Heart left ventricle (tissue), 16 donors: ENCODE measurements around the gene DHX29. TPM values are rescaled to one million over a fixed set of nuclear protein-coding genes. Genes with fewer than 3 reads are reported as not detected.

Source experiments
- ATAC-seq, 4 donors: fragments of 200-7000 bp; cut with Tn5 transposase; one replicate each; pipeline ENCODE4 v1.9.1; 2020 to 2022; ENCODE audit warnings: moderate library complexity in 4 of 4, mild to moderate bottlenecking in 3 of 4, moderate number of reproducible peaks in 1 of 4
- DNase-seq, 5 donors: peaks; one replicate each; pipeline ENCODE4 v3.0.0-alpha.2; 2020
- H3K27ac ChIP-seq, 12 donors: fragments of 200-600 bp; sonication (generic) in 4 of 12; one replicate each; pipeline versions ENCODE4 v1.5.0 to v1.8.0; 2016 to 2022; ENCODE audit warnings: mild to moderate bottlenecking in 2 of 12
- H3K27me3 ChIP-seq, 9 donors: fragments of 200-600 bp; sonication (generic) in 2 of 9; one replicate each; pipeline versions ENCODE4 v1.5.1 to v1.8.0; 2016 to 2022; ENCODE audit warnings: mild to moderate bottlenecking in 3 of 9
- H3K36me3 ChIP-seq, 9 donors: fragments of 200-600 bp; sonication (generic) in 2 of 9; one replicate each; pipeline versions ENCODE4 v1.5.0 to v1.8.0; 2018 to 2022; ENCODE audit warnings: mild to moderate bottlenecking in 2 of 9
- H3K4me1 ChIP-seq, 12 donors: fragments of 200-600 bp; sonication (generic) in 4 of 12; one replicate each; pipeline versions ENCODE4 v1.5.0 to v1.8.0; 2016 to 2022; ENCODE audit warnings: mild to moderate bottlenecking in 3 of 12
- H3K4me3 ChIP-seq, 12 donors: fragments of 200-600 bp; sonication (generic) in 4 of 12; one replicate each; pipeline versions ENCODE4 v1.5.0 to v1.8.0; 2017 to 2022; ENCODE audit warnings: mild to moderate bottlenecking in 9 of 12, moderate library complexity in 4 of 12
- H3K9me3 ChIP-seq, 12 donors: fragments of 200-600 bp; sonication (generic) in 4 of 12; one replicate each; pipeline versions ENCODE4 v1.5.0 to v1.8.0; 2016 to 2022; ENCODE audit warnings: mild to moderate bottlenecking in 1 of 12
- POLR2A ChIP-seq, 2 donors: fragments of 450-650 bp; IDR thresholded peaks; one replicate each; pipeline ENCODE4 v1.6.1; 2017; ENCODE audit warnings: antibody characterized with exemption in 2 of 2, mild to moderate bottlenecking in 2 of 2, moderate library complexity in 2 of 2
- WGBS, 4 donors: extraction: QIAGEN DNeasy Blood & Tissue Kit in 2 of 4; methylation state at CpG; one replicate each; pipeline versions ENCODE4 v1.1.5 to v1.1.7; 2013 to 2018; 5-methylcytosine and 5-hydroxymethylcytosine counted together
- intact Hi-C, 10 donors: fragments of 100-400 bp; cut with DNase I; formaldehyde crosslinking; loops; one replicate each; pipeline versions ENCODE4 v1.11.1 to v1.14.2; 2022
- polyA plus RNA-seq, 2 donors: library from polyadenylated mRNA; stranded (reverse); fragments of 200-250 nt; gene quantifications; one replicate each; pipeline ENCODE4 v1.2.3, GENCODE V29; 2013
- total RNA-seq, 9 donors: library from RNA; depleted of rRNA in 2 of 9; stranded (reverse); fragments of >200 nt in 2 of 9; fragmentation: NEBNext Ultra II Directional in 3 of 9; extraction: Animal tissue kit (Norgen Biotek cat#: 25700) in 3 of 9; gene quantifications; one replicate each; pipeline versions ENCODE4 v1.1.0 to v1.2.4, GENCODE V29; 2016 to 2023
- TF ChIP-seq, protein P1 (sequence below), 12 donors: fragments of 200-600 bp; sonication (generic) in 4 of 12; IDR thresholded peaks; one replicate each; pipeline versions ENCODE4 v1.5.0 to v1.8.0; 2018 to 2022; ENCODE audit warnings: antibody characterized with exemption in 12 of 12, mild to moderate bottlenecking in 5 of 12
- donor health status: ischemic (EF 13 %, LVEDD 7.1; RV severe dilation, severe dysfunction).
- donor health status: healthy with polysubstance abuse.
- donor health status: DM: no; HTN: yes; CAD: no.
- donor health status: DM: no; HTN: no; CAD: no.
- donor health status: ischemic (EF 25% LVEDD 6.9; RV normal size, moderate dysfunction).
- donor health status: ischemic (EF 25% LVEDD 5.7; RV mildly dilated, moderate dysfunction).
- donor health status: healthy.
- donor health status: DM: yes; HTN: yes; CAD: no.
- donor health status: ischemic (EF 35%, LVEDD 5.7; RV mildly dilated, moderate dysfunction).
- donor health status: nonischemic (EF 11% LVEDD 7.7; RV severe dilation, severe dysfunction).
- donor health status: DM: yes; HTN: yes; CAD: no.
- donor health status: PGD.
- donor health status: ischemic (EF 29% LVEDD 5.4; RV normal size, mild dysfunction).
- donor health status: nonischemic (EF 23%, LVEDD 6.1; RV moderate dilation, normal function).

DHX29 gene
- total and polyA plus RNA-seq, 11 donors = 5.1 to 26.8 (median 22.1) TPM

GRCh38 chr5:55343107-55343506 lies 35.6 kb upstream of the DHX29 start:
- no peak overlapping the region for H3K4me3 ChIP-seq
- intact Hi-C loops = loop anchor here in 6 of 10 donors (2.0 to 10.0 kb wide), 3 partner anchors 62 to 350 kb away; no protein-coding TSS in a partner anchor
- H3K36me3 ChIP-seq = peaks cover 0 to 82% (median 68%) of the 10 kb centered on the region in 9 donors
- H3K27ac ChIP-seq = no peak overlapping the region
- H3K4me1 ChIP-seq = peaks cover 0 to 10% (median 0%) of the 10 kb centered on the region in 12 donors
- 87 to 96% (median 91%) methylated on average over 4 of the region's 4 CpGs for WGBS, 4 donors
- ATAC-seq (no peak), DNase-seq (no peak)
- no peaks in the 10 kb centered on the region for H3K9me3 ChIP-seq
- no peaks in the 10 kb centered on the region for H3K27me3 ChIP-seq
- TF ChIP-seq, protein P1, sequence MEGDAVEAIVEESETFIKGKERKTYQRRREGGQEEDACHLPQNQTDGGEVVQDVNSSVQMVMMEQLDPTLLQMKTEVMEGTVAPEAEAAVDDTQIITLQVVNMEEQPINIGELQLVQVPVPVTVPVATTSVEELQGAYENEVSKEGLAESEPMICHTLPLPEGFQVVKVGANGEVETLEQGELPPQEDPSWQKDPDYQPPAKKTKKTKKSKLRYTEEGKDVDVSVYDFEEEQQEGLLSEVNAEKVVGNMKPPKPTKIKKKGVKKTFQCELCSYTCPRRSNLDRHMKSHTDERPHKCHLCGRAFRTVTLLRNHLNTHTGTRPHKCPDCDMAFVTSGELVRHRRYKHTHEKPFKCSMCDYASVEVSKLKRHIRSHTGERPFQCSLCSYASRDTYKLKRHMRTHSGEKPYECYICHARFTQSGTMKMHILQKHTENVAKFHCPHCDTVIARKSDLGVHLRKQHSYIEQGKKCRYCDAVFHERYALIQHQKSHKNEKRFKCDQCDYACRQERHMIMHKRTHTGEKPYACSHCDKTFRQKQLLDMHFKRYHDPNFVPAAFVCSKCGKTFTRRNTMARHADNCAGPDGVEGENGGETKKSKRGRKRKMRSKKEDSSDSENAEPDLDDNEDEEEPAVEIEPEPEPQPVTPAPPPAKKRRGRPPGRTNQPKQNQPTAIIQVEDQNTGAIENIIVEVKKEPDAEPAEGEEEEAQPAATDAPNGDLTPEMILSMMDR (IDR thresholded peaks at IDR 0.05) = no peak
- no peak for TF ChIP-seq POLR2A (IDR thresholded peaks at IDR 0.05)

- peaks cover 0 to 14% (median 0%) of the 10 kb centered on the region in 12 donors for H3K4me1 ChIP-seq
- intact Hi-C loops = no loop called here
- 83 to 90% (median 87%) methylated on average over 5 of the region's 5 CpGs for WGBS, 4 donors
- H3K27me3 ChIP-seq = no peaks in the 10 kb centered on the region
- no peak overlapping the region for H3K27ac ChIP-seq
- H3K4me3 ChIP-seq = no peak overlapping the region
- H3K9me3 ChIP-seq = no peaks in the 10 kb centered on the region
- H3K36me3 ChIP-seq = peaks cover 0 to 52% (median 35%) of the 10 kb centered on the region in 9 donors
- ATAC-seq (peak in 2 of 4 donors; percentile 48 to 59), DNase-seq (peak in 2 of 5 donors; percentile 31 to 42)
- no peak for TF ChIP-seq POLR2A (IDR thresholded peaks at IDR 0.05)
- TF ChIP-seq, protein P1 (IDR thresholded peaks at IDR 0.05) = no peak
Measured at GRCh38 chr5:55338810-55339243, 31.3 kb upstream of the DHX29 start.

DNA sequence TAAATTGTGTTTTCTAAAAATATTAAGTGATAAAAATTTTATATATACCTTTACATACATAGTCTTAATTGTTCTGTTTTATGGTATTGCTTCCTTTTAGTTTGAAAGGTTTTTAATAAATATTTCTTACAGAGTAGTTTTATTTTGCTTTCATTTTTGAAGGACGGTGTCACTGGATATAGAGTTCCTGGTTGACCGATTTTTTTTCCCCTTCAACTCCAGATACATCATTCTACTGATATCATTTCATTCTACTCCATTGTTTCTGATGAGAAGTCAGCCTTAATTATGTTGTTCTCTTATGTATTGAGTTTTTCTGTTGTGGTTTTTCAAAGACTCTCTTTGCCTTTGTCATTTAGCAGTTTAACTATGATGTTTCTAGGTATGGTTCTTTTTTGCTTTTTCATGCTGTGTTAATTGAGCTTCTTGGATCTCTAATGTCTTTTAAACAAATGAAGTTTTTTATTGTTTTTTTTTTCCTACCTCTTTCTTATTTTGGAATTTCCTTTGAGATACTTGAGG lies 30.7 kb upstream of the DHX29 start:
- H3K36me3 ChIP-seq = peaks cover 0 to 52% (median 35%) of the 10 kb centered on the region in 9 donors
- TF ChIP-seq, protein P1 (IDR thresholded peaks at IDR 0.05) = no peak
- TF ChIP-seq POLR2A (IDR thresholded peaks at IDR 0.05) = no peak
- H3K4me3 ChIP-seq = peak overlapping the region in 5 of 12 donors; percentile 4 to 29 (median 22)
- H3K4me1 ChIP-seq = peaks cover 0 to 14% (median 0%) of the 10 kb centered on the region in 12 donors
- H3K27ac ChIP-seq = peak overlapping the region in 1 of 12 donors; percentile 17
- intact Hi-C loops = no loop called here
- 50 to 76% (median 62%) methylated on average over 2 of the region's 2 CpGs for WGBS, 4 donors
- DNase-seq (no peak), ATAC-seq (no peak)
- no peaks in the 10 kb centered on the region for H3K27me3 ChIP-seq
- no peaks in the 10 kb centered on the region for H3K9me3 ChIP-seq

DNA sequence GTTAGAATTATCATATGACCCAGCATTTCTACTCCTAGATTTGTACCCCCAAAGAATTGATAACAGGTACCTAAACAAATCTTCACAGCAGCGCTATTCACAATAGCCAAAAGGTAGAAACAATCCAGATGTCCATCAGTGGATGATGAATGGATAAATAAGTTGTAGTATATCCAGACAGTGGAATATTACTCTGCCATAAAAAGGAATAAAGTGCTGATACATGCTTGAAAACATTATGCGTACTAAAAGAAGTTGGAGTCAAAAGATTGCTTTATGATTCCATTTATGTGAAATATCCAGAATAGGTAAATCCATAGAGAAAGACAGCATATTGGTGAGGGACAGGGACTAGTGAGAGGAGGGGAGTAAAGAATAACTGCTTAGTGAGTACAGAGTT lies 26.3 kb upstream of the DHX29 start:
- H3K27me3 ChIP-seq = no peaks in the 10 kb centered on the region
- 96 to 99% (median 98%) methylated on average over 2 of the region's 2 CpGs for WGBS, 4 donors
- no peak for DNase-seq
- no peak overlapping the region for H3K27ac ChIP-seq
- TF ChIP-seq POLR2A (IDR thresholded peaks at IDR 0.05) = no peak
- TF ChIP-seq, protein P1 (IDR thresholded peaks at IDR 0.05) = no peak
- peaks cover 0 to 10% (median 0%) of the 10 kb centered on the region in 12 donors for H3K4me1 ChIP-seq
- H3K4me3 ChIP-seq = no peak overlapping the region
- H3K9me3 ChIP-seq = no peaks in the 10 kb centered on the region
- intact Hi-C loops = no loop called here
- no peak for ATAC-seq
- peaks cover 0 to 54% (median 43%) of the 10 kb centered on the region in 9 donors for H3K36me3 ChIP-seq
